Central memory CD8-positive, alpha-beta T cell (primary cell): Measurements from ENCODE around the gene RPRD2.

Experiments
- ATAC-seq: fragments of 150-1000 bp; cut with Tn5 transposase; replicated peaks from 2 replicates; pipeline ENCODE4 v1.10.0; 2022; ENCODE audit warnings: mild to moderate bottlenecking, moderate FRiP score, moderate number of reproducible peaks; ENCODE audit not compliant: poor library complexity, severe bottlenecking; ENCODE audit errors: extremely low read depth
- DNase-seq, 2 donors: peaks; one replicate each; pipeline ENCODE4 v3.0.0; 2021; ENCODE audit warnings: low spot score in 2 of 2
- H3K27ac Mint-ChIP-seq: one replicate; pipeline ENCODE4 v1.8.0; 2022; ENCODE audit warnings: low read depth, mild to moderate bottlenecking, moderate library complexity, mixed read lengths
- H3K27me3 Mint-ChIP-seq: one replicate; pipeline ENCODE4 v1.8.0; 2022; ENCODE audit warnings: mixed read lengths
- H3K36me3 Mint-ChIP-seq: one replicate; pipeline ENCODE4 v1.8.0; 2022; ENCODE audit warnings: mild to moderate bottlenecking, moderate library complexity, mixed read lengths; ENCODE audit not compliant: insufficient read depth
- H3K4me1 Mint-ChIP-seq: one replicate; pipeline ENCODE4 v1.8.0; 2022; ENCODE audit warnings: mixed read lengths
- H3K4me3 Mint-ChIP-seq: one replicate; pipeline ENCODE4 v1.8.0; 2022; ENCODE audit warnings: mild to moderate bottlenecking, moderate library complexity, mixed read lengths
- H3K9me3 Mint-ChIP-seq: one replicate; pipeline ENCODE4 v1.8.0; 2022; ENCODE audit warnings: mixed read lengths

Gene RPRD2

GRCh38 chr1:150479370-150479769 lies 115.4 kb downstream of the RPRD2 start:
- ATAC-seq (no peak), DNase-seq (no peak)
- Mint-ChIP-seq H3K4me1 (no peaks in the 10 kb centered on the region), H3K27ac (no peak overlapping the region), H3K4me3 (no peak overlapping the region), H3K9me3 (no peaks in the 10 kb centered on the region), H3K36me3 (peaks cover 3% of the 10 kb centered on the region), H3K27me3 (no peaks in the 10 kb centered on the region)

- Mint-ChIP-seq H3K27me3 (no peaks in the 10 kb centered on the region), H3K4me3 (no peak overlapping the region), H3K36me3 (peaks cover 3% of the 10 kb centered on the region), H3K9me3 (no peaks in the 10 kb centered on the region), H3K4me1 (no peaks in the 10 kb centered on the region), H3K27ac (no peak overlapping the region)
- DNase-seq (no peak), ATAC-seq (no peak)
These were observed 116.0 kb downstream of the RPRD2 start for GRCh38 chr1:150479927-150480352.

- Mint-ChIP-seq H3K27me3 (no peaks in the 10 kb centered on the region), H3K9me3 (no peaks in the 10 kb centered on the region), H3K27ac (no peak overlapping the region), H3K4me1 (peaks cover 22% of the 10 kb centered on the region), H3K4me3 (no peak overlapping the region), H3K36me3 (peaks cover 11% of the 10 kb centered on the region)
- ATAC-seq (no peak), DNase-seq (no peak)
These were observed 120.5 kb downstream of the RPRD2 start for GRCh38 chr1:150484431-150484830.

GRCh38 chr1:150484861-150485260 lies 120.9 kb downstream of the RPRD2 start:
- ATAC-seq (no peak), DNase-seq (no peak)
- no peaks in the 10 kb centered on the region for H3K27me3 Mint-ChIP-seq
- no peak overlapping the region for H3K27ac Mint-ChIP-seq
- peaks cover 11% of the 10 kb centered on the region for H3K36me3 Mint-ChIP-seq
- peaks cover 22% of the 10 kb centered on the region for H3K4me1 Mint-ChIP-seq
- no peak overlapping the region for H3K4me3 Mint-ChIP-seq
- H3K9me3 Mint-ChIP-seq: no peaks in the 10 kb centered on the region

GRCh38 chr1:150486966-150487762 lies 123.2 kb downstream of the RPRD2 start, which contains the start of gene TARS2:
Gene TARS2 (plus strand): TSS chr1:150487419. CDS start chr1:150487451, 32 bp downstream.
- H3K27me3 Mint-ChIP-seq: no peaks in the 10 kb centered on the region

GRCh38 chr1:150487763-150488115 lies 123.8 kb downstream of the RPRD2 start:
- Mint-ChIP-seq H3K36me3 (peaks cover 31% of the 10 kb centered on the region), H3K4me1 (peaks cover 22% of the 10 kb centered on the region), H3K9me3 (no peaks in the 10 kb centered on the region), H3K27ac (peak overlapping the region; percentile 92), H3K27me3 (no peaks in the 10 kb centered on the region), H3K4me3 (peak overlapping the region; percentile 92)
- DNase-seq (no peak), ATAC-seq (no peak)

More at GRCh38 chr1:150486966-150487762, 123.2 kb downstream of the RPRD2 start, which contains the start of gene TARS2:
- Mint-ChIP-seq H3K9me3 (no peaks in the 10 kb centered on the region), H3K27ac (peak within 1 kb of the TSS; percentile 92), H3K4me3 (peak within 1 kb of the TSS; percentile 92), H3K36me3 (peaks cover 25% of the 10 kb centered on the region), H3K4me1 (peaks cover 22% of the 10 kb centered on the region)
- DNase-seq (peak; percentile 88 to 96), ATAC-seq (peak; percentile 100)

GRCh38 chr1:150493175-150493574 lies 129.2 kb downstream of the RPRD2 start:
- ATAC-seq: no peak
- no peaks in the 10 kb centered on the region for H3K27me3 Mint-ChIP-seq
- no peak overlapping the region for H3K27ac Mint-ChIP-seq
- DNase-seq: no peak
- no peaks in the 10 kb centered on the region for H3K9me3 Mint-ChIP-seq
- no peak overlapping the region for H3K4me3 Mint-ChIP-seq
- H3K4me1 Mint-ChIP-seq: peaks cover 7% of the 10 kb centered on the region
- peaks cover 52% of the 10 kb centered on the region for H3K36me3 Mint-ChIP-seq

- no peak overlapping the region for H3K27ac Mint-ChIP-seq
- H3K4me3 Mint-ChIP-seq: no peak overlapping the region
- H3K27me3 Mint-ChIP-seq: no peaks in the 10 kb centered on the region
- H3K36me3 Mint-ChIP-seq: peaks cover 59% of the 10 kb centered on the region
- H3K9me3 Mint-ChIP-seq: no peaks in the 10 kb centered on the region
- ATAC-seq (no peak), DNase-seq (no peak)
- H3K4me1 Mint-ChIP-seq: no peaks in the 10 kb centered on the region
These were observed 134.4 kb downstream of the RPRD2 start for GRCh38 chr1:150498342-150498741.

GRCh38 chr1:150505431-150505830 lies 141.5 kb downstream of the RPRD2 start:
- ATAC-seq: no peak
- Mint-ChIP-seq H3K27ac (no peak overlapping the region), H3K4me1 (peaks cover 11% of the 10 kb centered on the region), H3K27me3 (no peaks in the 10 kb centered on the region), H3K9me3 (no peaks in the 10 kb centered on the region), H3K4me3 (no peak overlapping the region), H3K36me3 (peaks cover 24% of the 10 kb centered on the region)
- DNase-seq: no peak

- no peak for ATAC-seq
These were observed 144.2 kb downstream of the RPRD2 start, which contains the start of gene ECM1 for GRCh38 chr1:150507912-150508864. Gene ECM1 (plus strand): TSS chr1:150508109. CDS start chr1:150508210, 101 bp downstream.

GRCh38 chr1:150508982-150509381 lies 145.0 kb downstream of the RPRD2 start:
- peaks cover 16% of the 10 kb centered on the region for H3K4me1 Mint-ChIP-seq
- H3K9me3 Mint-ChIP-seq: no peaks in the 10 kb centered on the region
- no peak for DNase-seq
- no peak overlapping the region for H3K4me3 Mint-ChIP-seq
- H3K27me3 Mint-ChIP-seq: no peaks in the 10 kb centered on the region
- no peak overlapping the region for H3K27ac Mint-ChIP-seq
- H3K36me3 Mint-ChIP-seq: peaks cover 7% of the 10 kb centered on the region
- ATAC-seq: no peak

More at GRCh38 chr1:150507912-150508864, 144.2 kb downstream of the RPRD2 start, which contains the start of gene ECM1:
- H3K27ac Mint-ChIP-seq: no peak within 1 kb of the TSS
- no peaks in the 10 kb centered on the region for H3K27me3 Mint-ChIP-seq
- peaks cover 16% of the 10 kb centered on the region for H3K4me1 Mint-ChIP-seq
- H3K4me3 Mint-ChIP-seq: no peak within 1 kb of the TSS
- DNase-seq: no peak
- H3K9me3 Mint-ChIP-seq: no peaks in the 10 kb centered on the region
- peaks cover 12% of the 10 kb centered on the region for H3K36me3 Mint-ChIP-seq

GRCh38 chr1:150511551-150511950 lies 147.6 kb downstream of the RPRD2 start:
- no peak overlapping the region for H3K27ac Mint-ChIP-seq
- no peaks in the 10 kb centered on the region for H3K27me3 Mint-ChIP-seq
- no peaks in the 10 kb centered on the region for H3K9me3 Mint-ChIP-seq
- H3K4me3 Mint-ChIP-seq: no peak overlapping the region
- H3K36me3 Mint-ChIP-seq: peaks cover 3% of the 10 kb centered on the region
- DNase-seq (no peak), ATAC-seq (no peak)
- peaks cover 23% of the 10 kb centered on the region for H3K4me1 Mint-ChIP-seq
